Activated CD4-positive, alpha-beta T cell treated with anti-CD3 and anti-CD28 coated beads for 24 hours (primary cell): ENCODE measurements around the gene ERI2.

ENCODE experiments used
- DNase-seq, 2 donors: peaks; one replicate each; pipeline ENCODE4 v3.0.0-alpha.2; 2020; ENCODE audit warnings: low read depth in 2 of 2

The ERI2 gene, protein sequence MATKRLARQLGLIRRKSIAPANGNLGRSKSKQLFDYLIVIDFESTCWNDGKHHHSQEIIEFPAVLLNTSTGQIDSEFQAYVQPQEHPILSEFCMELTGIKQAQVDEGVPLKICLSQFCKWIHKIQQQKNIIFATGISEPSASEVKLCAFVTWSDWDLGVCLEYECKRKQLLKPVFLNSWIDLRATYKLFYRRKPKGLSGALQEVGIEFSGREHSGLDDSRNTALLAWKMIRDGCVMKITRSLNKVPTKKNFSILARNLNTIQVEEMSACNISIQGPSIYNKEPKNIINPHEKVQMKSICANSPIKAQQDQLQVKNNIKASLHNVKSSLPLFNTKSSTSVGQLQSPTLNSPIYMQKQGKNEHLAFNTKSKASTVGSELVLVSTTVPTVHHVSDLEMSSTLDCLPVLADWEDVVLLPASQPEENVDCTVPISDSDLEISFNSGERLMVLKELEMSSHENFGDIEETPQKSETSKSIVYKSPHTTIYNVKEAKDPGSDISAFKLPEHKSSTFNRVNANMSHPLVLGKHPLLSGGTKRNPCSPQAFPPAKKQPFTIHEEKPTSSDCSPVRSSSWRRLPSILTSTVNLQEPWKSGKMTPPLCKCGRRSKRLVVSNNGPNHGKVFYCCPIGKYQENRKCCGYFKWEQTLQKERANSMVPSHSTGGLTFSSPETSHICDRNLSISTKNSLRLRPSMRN

DNA sequence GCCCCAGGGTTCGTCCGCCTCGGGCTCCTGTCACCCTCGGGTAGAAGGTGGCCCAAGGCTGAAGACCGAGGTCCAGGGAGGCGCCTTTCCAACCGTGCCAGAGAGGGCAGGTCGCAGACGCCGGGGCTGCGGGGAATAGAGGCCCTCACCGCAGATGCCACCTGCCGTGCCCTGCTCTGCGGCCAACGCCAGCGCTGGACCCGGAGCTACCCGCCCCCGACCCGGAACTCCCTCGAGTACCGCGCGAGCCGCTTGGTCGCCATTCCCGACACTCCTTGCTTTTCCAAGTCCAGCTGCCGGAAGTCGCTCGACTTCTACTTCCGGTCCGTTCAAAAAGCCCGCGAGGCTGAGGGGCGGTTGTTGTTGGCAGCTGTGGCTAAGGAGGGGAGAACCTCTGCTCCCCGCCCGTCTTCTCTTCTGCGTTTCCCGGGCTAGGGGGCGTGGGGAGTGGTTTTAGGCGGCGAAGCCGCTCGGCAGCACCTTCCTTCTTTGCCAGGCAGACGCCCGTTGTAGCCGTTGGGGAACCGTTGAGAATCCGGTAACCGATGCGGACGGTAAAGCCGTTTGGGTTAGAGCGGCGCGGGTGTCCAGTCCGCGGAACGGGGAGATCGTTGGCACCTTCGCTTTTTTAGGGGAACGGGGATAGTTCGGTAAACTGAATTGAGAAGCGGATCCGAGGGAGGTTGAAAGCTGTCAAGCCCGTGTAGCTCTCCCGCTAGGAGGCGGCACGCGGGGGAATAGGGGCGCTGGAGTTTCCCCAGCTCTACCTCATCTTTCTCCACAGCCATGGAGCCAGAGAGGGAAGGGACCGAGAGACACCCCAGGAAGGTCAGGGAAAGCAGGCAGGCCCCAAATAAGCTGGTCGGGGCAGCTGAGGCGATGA is at the start of gene ERI2, which contains the start of gene REXO5:
ERI2 (minus strand) TSS at position 305 of the 883 bp plus-strand sequence; CDS start at position 263, 42 bp downstream.
REXO5 (plus strand) TSS at position 360 of the 883 bp plus-strand sequence; CDS start at position 787, 427 bp downstream.
- peak; percentile 62 to 68 for DNase-seq

DNA sequence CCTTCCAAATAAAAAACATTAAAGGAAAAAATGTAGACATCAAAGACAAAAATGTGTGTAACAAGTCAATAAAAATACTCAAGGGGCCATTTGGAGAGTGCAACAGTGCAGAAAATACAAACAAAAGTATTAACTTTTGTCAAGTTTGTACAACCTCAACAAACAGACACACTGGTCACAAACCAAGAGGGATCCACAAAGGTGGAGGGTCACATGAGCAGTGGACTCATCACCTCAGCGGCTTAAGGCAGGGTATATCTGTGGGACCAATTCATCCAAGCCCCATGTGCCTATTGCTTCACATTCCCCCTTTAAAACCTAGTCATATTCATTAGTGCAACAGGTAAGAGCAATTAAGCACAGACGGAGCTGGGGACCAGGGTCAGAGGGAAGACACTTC is 48.7 kb upstream of the ERI2 start:
- no peak for DNase-seq

DNA sequence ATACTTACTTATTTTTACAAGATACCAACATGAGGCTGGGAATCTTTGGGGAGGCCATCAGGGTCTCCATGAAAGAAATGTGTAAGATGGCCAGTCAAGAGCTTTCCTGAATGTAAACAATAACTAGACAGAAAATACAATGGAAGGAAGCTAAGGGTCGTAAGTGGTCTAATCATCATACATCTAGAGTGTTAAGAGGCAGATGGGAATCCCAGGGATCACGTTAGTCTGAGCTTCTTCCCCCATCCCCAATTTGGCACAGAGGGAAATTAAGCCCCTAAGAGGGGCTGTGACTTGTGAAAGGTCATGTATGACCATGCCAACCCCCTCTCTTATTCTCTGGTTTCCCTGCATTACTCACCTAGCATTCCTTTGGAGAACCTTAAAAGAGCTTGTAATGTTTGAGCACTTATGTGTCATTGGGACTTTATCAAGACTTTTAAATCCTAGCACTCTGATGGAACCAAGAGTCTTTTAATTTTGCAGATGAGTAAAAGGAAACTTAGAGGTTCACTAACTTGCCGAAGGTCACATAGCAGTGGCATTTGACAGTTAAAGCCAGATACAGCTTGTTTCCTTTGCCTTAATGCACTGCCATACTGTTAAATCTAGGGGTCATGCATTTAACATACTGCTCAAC is 47.8 kb upstream of the ERI2 start:
- no peak for DNase-seq

DNA sequence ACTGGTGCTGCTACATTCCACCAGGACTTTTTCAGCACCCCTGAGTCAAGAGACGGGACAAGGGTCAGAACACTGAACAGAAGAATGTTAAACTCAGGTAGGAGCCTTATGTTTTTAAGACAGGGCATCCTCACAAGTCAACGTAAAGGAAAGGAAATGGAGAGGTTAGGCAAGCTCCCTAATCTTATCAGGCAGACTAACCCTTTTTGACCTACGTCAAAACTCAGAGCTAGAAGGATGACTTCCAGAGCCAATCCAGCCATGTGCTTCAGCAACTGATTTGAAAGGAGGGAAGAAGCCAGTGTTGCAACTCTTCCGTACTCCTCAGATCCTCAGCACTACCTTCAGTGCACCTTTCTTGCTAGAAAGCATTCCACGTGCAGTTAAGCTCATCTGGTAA is 46.9 kb upstream of the ERI2 start:
- DNase-seq: no peak

DNA sequence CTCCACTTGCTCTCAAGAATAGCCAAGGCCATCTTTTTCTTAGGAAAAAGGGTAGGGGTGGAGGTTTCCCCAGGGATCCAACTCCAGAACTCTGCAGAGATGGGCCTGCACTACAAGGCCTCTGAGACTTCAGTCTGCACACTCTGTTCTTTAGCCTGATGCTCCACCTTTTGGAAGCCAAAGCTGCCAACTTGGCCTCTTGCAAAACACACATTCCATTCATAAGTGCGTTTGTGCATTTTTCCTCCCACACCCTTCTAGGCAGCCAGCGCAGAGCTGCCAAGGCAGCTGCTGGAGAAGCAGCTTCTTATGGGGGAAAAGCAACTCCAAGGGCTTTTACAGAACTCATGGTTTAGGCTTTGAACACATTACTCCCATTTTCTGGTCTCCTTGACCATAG is 45.3 kb upstream of the ERI2 start:
- no peak for DNase-seq

DNA sequence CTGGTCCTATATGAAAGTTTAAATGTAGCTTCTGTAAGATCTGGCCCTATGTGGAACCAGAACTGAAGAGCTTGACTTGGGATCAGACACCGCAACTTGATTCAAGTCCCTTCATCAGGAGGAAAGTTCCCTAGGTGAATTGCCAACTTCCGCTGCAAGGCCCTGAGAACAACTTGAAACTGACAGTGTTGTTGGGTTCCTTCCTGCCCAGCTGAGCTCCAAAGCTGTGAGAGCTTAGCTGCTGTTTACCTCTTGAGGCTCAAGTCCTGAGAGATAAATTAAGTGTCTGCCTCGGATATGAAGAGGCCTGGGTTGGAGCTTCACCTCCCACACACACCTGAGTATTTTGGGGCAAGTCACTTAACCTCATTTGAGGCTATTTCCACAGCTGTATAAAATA is 44.7 kb upstream of the ERI2 start:
- DNase-seq: no peak

DNA sequence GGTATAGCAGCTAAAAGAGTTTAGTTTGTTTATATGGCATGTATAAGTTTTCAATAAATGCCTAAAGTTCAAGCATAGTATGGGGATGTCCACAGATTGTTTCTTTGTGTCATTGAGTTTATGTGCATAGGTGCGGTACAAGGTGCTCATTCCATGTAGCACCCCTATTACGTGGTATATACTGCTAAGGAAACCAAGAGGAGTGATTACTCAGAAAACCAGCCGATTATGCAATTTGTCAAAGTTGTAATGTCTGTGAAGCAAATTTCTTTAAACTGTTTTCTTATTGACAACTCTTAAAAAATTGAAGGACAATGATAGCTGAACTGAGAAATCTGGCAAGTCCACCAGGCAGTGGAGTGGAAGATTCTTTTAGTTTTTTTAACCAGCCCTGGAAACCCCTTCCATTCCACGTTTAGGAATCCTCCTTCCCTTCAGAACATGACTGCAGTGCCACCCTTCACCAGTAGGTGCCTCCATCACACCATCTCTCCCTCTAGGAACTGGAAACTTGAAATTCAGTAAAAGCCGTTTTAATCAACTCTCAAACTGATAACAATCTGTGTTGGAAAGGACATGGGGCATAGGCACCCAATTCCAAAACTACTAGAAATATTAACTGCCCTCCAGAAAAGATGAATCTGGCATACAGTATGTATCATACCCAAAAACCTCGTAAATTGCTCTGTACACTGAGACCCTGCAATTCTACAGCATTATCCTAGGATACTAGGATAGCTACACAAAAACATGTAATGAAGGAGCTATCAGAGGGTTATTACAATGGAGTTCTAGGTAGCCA is 43.5 kb upstream of the ERI2 start:
- peak; percentile 48 to 62 for DNase-seq

DNA sequence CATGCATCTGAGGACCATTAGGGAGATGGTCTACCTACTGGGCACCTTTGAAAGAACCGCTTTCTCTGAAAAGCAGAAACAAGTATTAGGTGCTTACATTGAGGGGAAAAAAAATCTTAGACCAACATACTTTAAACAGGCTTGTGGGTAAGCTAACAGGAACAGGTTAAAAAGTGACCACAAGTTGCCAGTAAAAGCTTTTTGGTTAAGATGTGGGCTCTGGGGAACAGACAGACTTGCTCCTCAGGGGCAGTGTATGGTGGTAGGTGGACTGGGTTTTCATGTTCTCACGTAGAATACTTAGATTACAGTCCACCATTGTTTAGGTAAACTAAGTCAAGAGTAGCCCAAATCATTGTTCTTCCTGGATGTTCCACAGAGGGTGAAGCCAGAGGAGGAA is 41.3 kb upstream of the ERI2 start:
- no peak for DNase-seq

DNA sequence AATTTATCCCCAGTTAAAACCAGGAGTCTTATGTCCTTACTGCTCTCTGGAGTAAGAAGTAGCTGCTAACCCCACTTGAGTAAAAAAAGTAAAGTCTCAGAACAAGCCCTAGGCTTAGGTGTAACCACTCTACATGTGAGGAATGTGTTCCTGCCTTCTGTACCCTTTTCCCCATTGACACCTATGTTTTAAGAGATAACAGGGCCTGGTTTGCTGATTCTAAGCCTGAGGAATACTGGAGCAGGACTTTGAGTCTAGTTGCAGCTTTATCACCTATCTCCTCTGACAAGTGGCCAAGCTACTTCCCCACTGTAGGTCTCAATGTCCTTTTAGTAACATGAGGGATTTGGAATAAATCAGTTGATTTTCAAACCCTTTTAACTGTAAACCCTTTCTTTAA is 40.3 kb upstream of the ERI2 start:
- DNase-seq: no peak

DNA sequence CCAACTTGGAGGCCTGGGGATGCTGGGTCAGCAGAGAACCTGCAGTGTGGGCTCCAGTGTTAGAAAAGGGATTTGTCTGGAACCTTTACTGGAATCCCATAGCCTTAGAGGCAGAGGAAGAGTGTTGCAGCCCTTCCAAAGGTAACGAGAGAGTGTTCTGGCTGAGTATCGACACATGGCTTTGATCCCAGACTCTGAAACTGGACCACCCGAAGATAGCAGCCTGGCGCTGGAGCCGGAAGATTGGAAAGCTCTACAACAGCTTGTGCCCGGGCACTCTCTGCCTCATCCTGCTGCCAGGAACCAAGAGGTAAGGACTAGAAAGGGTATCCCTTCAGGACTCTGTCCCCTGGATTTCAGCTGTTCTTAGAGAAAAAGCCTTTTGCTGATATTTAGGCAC is 39.8 kb upstream of the ERI2 start:
- no peak for DNase-seq

DNA sequence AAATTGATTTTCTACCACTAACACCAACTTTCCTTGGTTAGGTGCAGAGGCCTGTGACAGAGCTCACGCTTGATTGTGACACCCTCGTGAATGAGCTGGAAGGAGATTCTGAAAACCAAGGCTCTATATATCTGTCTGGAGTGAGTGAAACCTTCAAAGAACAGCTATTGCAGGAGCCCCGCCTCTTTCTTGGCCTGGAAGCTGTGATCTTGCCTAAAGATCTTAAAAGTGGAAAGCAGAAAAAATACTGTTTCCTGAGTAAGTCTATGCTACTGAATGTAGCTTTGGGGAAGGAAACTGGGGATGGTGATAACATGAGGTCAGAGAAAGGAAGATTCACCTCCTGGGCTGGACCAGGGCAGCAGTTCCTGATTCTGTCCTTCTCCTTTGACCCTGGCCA is 38.3 kb upstream of the ERI2 start:
- no peak for DNase-seq

DNA sequence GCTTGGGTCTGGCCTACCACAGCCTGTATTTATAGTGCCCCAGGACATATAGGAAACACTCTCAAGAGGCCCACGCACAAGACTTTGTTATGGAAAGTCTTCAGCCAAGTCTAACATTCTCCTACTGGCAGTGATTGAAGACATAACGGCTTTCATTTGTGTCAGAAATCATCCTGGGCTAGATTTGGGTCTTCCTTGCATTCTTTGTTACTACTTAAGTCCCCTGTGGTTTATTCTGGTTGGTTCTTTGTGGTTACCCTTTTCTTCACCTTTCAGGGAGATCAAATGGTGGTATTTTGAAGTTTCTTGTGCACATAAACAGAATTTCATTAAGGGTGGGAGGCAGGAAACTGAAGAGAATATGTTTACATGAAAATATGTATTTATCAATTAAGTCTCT is 37.8 kb upstream of the ERI2 start:
- no peak for DNase-seq

DNA sequence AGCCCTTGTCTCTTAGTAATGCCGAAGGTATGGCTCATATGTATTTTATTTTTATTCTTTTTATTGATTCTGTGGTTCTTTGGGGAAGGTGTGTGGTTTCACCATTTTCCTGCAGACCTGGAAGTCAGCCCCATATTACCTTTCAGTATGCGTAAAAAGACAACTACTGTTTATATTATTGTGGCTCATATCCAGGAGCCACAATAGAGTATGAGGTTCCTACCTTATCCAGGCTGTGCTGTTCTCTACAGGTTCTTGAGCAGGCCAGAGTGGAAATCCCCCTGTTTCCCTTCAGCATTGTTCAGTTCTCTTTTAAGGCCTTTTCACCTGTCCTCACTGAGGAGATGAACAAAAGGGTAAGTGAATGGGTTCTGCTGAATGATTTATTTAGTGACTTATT is 33.2 kb upstream of the ERI2 start:
- no peak for DNase-seq

DNA sequence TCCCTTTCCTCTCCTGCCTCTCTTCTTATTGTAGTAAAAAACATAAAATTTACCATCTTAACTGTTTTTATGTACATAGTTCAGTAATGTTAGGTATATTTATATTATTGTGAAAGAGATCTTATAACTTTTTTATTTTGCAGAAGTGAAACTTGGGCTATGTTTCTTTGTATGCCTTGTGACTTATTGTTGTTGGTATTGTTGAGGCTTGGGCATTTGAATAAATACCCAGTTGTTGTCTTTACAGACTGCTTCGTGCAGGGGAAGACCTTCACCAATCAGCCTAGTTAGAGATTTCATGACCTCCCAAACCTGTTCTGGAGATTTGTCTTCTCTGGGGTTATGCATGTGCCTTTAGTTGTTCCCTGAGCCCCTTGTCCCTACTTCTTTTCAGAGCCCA is 32.0 kb upstream of the ERI2 start:
- DNase-seq: no peak

DNA sequence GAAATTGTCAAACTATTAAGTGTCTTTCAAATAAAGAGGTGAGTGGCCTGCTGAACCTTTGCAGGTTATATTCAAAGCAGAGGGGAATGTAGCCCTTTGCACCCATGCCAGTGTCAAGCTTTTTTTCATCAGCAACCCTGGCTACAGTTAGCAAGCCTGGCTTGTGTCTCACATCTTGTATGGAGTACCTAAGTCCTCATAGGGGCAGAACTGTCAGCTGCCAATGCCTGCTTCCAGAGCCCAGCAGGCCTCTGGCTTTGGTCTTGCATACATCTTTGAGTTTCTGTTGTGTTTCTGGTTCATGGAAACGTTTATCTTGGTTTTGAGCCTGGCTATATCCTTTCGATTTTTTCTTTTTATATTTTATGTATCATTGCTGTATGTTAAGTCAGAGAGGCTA is 26.8 kb upstream of the ERI2 start:
- no peak for DNase-seq

DNA sequence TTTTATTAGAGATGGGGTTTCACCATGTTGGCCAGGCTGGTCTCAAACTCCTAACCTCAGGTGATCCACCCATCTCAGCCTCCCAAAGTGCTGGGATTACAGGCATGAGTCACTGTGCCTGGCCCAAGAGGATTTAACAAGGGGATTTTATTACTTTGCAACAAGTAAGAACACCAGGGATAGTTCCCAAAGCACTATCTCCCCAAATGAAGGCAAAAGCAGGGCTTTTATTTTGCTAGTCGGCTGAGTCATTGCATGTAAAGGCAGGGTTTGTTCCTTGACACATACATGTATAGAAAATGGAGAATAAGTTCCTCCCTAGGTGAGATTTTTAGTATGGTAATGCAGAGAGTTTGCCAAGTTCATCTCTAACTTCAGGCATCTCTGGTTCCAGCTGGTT is 24.1 kb upstream of the ERI2 start:
- DNase-seq: no peak

DNA sequence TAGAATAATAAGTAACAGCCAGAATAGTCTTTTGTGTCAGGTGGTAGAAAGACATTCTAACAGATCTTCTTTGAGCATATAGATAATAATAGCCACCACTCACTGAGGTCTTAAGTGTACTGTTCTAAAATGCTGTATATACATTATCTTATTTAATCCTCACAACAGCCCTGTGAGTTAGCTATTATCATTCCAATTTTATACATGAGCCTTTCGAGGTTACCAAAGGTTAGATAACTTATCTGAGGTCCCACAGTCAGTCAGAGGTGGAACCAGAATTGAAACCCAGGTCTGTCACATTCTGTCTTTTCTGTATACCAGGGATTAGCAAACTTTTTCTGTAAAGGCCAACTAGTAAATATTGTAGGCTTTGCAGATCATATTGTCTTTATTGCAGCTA is 23.3 kb upstream of the ERI2 start:
- no peak for DNase-seq

DNA sequence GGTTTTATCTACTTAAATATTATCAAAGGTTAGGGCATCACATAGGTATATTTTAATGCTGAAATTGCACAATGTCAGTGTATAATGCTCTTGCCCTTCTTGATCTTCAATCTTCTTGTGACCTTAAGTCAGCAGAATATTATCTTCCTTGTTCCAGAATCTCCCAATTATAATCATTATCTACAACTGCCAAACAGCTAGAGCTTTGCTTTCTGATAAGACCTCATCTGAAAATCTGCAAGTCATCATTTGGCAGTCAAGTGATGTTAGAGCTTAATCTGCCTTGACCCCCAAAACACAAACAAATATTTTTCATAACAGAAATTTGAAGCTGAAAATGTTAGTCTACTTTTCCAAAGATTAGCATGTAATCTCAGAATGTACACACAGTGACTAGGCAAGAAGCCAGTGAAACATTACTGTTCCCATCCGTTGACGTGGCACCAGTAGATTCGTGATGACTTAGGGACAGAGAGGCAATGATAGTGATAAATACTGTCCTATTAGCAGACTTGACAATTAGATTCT is 19.8 kb upstream of the ERI2 start:
- no peak for DNase-seq

DNA sequence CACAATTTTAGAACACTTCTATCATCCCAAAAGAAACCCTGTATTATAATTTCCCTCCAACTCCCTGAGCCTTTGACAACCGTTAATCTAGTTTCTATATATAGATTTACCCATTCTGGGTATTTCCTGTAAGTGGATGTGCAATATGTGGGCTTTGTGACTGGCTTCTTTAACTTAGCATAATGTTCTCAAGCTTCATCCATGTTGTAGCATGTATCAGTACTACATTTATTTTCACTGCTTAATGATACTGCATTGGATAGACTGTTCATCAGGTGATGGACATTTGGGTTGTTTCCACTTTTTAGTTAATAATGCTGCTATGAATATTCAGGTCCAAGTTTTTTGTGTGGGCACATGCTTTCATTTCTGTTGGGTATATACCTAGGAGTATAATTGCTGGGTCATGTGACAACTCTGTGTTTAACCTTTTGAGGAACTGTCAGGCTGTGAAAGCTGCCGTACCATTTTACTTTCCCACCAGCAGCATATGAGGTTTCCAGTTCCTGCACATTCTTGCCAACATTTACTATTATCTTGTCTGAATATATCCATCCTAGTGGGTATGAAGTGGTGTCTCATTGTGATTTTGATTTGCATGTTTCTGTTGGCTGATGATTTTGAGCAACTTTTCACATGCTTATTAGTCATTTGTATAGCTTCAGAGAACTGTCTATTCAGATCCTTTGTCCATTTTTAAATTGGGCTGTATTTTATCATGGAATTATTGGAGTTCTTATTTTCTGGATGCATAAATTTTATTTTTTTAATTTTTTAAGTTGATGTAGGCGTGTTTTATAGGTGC is 16.5 kb upstream of the ERI2 start:
- DNase-seq: no peak

DNA sequence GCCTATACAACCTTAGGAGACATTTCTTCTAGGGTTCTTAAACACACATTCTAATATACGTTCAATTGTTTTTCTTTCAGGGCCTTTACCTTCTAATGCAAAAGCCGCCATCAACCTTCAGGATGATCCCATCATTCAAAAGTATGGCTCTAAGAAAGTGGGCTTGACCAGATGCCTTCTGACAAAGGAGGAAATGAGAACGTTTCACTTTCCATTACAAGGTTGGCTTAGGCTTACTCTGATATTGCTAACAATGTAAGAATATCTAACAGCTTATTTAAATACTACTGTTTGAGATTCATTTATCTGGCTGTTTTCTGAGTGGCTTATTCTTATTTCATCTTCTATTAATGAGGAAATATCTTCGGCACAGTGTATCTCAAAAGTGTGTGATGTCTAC is 15.4 kb upstream of the ERI2 start:
- no peak for DNase-seq
